GM21515 (cell line): ENCODE measurements around the gene ARHGAP25.

ENCODE experiments used
- ATAC-seq: cut with Tn5 transposase; IDR thresholded peaks from one replicate; pipeline ENCODE4 v1.9.1; 2021; ENCODE audit not compliant: unreplicated experiment

The ARHGAP25 gene

DNA sequence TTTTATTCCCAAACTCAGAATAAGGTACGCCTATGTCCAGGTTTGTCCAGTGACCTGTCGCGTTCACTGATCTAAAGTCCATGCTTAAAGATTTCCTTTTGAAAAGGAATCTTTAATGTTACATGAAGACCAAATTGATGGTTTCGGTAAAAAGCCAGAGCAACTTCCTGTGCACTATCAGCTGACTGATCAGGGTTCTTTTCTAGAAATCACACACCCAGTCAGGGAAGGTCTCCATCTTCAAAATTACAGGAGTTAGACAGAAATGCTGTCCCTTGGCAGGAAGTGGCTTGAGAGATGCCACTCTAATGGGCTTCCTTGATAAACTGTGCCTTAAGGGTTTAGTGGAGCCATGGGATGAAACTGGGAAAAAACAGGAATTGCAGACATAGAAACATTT is 14.7 kb upstream of the ARHGAP25 start:
- ATAC-seq, result no peak

DNA sequence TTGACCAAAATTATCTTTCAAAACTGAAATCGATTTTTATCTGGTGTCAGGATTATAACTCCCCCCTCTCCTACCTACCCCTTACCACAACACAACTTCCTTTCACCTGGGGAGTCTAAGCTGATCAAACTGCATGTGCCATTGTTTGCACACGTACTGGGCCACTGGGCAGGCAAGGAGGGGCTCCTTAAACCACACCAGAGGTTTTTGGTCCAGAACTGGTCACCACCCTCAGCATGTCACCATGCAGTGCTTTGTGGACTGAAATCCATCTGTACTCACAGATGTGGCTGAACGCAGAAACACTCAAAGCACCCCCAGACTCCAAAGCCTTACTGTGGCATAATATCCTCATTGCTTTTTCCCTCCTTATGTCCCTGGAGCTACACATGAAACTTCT is 13.9 kb upstream of the ARHGAP25 start:
- ATAC-seq, result no peak

DNA sequence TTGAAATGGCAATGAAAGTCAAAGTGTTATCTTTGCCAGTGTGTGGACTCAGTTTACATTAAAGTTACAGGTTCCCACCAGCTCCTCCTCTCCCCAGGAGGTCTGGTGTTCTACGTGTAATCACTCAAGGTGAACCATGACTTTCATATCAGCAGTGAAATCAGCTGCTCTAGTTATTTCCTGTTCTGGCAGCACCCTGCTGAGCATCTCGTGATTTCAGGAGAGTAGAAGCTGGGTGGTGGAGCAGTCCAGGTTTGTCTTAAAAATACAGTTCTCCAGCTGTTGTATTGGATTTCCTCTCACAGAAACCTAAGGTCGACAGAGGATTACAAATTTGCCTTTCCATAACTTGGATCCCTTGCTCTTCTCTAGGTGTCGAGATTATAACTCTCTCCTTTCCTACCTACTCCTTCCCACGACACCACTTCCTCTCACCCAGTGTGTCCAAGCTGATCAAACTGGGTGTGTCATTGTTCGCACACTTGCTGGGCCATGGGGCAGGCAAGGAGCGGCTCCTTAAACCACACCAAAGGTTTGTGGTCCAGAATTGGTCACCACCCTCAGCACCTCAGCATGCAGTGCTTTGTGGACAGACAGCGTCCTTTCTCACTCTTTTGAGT is 13.0 kb upstream of the ARHGAP25 start:
- ATAC-seq, result peak; percentile 69

DNA sequence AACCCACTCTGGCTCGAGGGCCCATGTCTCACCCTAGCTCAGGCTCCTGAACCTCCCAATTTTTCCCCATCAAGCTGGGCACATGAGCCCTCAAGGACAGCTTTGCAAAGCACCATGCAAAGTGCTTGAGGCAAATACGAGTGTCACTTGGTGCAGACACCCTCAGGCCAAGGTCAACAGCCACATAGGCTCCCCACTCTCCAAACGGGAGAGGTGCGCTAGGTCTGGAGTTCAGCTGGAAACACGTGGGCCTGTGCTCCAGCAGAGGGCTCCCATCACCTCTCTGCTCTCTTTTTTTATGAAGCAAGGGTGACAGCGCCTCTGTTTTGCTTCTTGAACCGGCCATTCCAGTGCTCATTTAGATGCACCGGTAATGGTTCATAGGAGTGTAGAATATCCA is 11.9 kb upstream of the ARHGAP25 start:
- no peak for ATAC-seq

DNA sequence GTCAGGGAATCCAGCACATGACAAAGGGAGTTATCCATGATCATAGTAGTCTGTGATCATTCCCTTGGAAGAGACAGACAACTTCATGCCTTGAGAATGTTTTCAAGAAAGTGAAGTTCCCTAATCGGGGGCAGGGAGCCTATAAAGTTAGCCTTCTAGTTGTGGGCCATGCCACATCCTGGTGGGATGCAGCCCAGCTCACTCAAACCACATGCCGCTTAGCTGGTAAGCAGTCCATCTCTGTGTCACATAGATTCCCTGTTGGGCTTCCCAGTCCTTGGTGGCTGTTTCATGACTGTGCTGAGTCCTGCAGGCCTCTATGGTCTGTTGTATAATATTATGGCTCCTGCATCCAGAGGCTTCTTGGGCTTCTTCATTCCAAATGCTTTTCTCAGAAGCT is 11.4 kb upstream of the ARHGAP25 start:
- ATAC-seq, result no peak

DNA sequence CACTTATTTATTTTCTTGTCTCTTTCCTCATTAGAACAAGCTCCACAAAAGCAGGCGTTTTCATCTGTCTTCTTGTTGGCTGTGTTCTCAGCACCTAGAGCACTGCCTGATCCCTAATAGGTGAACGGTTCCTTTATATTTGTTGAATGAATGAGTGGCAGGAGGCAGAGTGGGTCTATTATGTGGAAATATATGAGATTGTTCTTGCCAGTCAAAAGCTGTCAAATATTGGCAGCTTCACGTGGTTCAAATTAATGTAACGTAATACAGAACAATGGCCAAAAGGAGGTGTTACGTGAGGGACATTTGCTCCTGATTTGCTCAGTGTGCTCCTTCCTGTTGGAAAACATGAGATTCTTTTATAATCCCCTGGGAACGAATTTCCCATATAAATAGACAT is 8.5 kb upstream of the ARHGAP25 start:
- ATAC-seq, result no peak

DNA sequence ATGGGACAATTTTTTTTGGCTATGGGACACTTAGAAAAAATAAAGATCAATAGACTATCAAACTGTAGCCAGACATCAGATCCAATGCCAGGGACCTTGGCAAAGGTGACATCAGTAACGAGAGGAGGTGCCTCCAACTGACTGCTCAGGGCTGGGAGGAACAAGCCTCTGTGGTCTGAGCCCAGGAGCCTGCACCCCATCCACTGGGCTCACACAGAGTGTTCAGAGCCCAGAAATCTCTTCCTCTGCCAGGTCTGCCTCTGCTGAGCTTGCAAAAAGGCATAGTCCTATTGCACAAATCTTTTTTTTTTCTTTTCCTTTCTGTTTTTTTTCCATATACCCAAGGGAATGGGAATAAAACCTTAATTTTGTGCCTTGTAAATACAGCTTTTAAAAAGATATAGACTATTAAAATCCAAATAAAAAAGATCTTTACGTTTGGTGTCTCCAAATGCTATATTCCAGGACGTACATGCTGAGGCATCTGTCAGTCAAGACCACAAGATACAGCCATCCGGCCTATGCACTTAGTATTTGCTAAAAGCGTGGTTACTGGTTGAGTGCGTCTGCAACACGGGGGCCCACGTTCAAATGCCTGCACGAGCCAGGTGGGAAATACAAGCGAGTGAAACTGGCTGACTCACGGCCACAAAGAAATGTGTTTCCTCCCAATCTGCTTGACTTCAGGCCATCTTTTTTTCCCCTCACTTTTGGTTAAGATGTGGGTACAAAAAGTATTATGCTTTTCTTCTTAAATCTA is 7.8 kb upstream of the ARHGAP25 start:
- peak; percentile 91 for ATAC-seq

DNA sequence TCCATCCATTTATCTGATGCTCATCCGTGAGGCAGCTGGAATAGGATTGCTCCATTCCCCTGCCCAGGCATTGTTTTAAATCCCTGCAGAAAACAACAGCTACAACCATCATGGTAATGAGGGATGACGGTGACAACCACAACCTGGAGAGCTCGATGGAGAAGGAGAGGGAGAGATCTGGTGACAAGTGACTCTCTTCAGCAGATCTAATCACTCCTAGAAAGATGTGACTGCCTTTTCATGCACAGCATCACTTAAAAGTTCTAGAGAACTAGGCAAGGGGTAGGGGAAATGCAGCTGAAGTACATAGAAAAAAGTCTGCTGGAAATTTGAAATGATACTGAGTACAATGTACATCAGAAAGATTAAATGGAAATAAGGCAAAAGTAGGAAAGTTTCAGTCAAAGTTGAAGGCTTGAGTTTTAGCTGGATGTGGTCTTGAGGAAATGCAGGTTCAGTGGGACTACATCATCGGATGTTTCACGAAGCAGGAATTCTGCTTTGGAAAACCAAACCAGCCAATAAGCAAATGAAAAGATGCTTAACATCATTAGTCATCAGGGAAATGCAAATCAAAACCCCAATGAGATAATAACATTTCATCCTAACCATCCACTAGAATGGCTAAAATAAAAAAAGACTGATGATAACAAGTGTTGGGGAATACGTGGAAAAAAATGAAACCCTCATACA is 6.8 kb upstream of the ARHGAP25 start:
- ATAC-seq, result no peak

DNA sequence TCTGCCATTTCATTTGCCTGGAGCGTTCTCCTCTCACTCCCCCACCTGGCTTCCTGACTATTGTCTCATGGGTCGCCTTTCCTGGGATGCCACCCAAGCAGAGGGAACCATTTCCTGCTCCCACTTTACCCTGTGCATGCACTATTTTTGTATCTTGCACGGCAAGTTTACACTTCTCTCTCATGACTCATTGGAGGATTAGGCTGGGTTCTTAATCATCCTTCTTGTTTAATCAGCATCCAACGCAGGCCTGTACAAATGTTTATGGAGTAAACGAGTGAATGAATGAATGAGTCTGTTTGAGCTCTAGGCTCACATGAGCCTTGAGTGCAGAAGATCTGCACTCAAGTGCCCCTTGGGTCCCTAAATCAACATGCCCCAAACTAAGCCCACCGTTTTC is 3.8 kb upstream of the ARHGAP25 start:
- ATAC-seq, result no peak

DNA sequence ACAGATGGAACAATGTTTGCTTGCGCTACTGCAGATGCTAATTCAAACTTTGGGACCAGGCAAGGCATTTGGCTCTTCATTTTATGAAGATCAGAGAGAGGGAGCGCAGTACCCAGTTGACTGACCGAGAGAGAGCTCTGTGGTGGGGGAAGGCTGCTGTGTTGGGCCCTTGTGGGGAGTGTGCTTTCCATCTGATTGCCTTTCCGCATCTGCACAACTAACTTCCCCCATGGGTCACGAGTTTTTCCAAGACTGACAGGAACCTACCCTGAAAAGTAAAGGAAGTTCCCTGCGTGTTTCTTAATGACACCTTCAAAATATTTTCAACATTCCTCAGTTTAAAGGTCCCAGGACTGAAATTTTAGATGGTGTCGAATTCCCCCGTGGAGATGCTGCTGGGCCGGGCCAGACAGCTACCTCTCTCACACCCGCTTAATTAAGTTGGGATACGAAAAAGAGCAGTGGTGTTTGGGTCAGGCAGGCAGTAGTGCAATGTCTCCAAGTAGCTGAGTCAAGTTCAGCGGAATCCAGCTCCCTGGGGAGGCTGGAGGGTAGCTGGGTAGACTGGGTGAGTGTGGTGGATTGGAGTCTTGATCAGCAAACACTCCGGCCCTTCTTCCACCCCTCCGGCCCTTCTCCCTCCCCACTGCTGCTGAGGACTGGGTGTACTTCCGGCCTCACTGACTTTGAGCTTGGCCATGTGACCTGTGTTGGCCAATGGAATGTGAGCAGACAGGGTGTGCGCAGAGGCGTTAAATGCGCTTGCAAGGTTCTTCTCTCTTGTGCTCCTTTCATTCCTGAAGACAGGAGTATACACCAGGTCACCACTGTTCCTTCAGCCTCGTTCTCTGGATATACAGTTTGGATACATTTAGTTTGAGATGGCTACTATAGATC is 2.3 kb upstream of the ARHGAP25 start:
- no peak for ATAC-seq

DNA sequence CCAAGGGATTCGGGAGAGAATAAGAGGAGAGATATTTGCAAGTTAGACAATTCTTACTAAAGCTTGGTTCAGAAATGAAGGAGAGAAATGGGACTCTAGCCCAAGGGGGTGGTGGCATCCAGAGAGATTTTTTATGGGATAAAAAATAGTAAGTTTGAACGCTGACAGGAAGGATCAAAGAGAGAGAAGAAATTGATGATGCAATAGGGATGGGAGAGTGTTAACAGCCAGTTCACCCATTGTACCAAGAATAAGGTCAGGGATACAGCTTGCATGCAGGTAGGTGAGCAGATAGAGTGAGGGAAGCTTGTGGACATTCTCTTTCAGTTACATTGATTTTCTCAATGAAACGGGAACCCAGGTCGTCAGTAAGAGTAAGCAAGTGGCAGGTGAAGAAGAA is 1.2 kb upstream of the ARHGAP25 start:
- ATAC-seq, result no peak

DNA sequence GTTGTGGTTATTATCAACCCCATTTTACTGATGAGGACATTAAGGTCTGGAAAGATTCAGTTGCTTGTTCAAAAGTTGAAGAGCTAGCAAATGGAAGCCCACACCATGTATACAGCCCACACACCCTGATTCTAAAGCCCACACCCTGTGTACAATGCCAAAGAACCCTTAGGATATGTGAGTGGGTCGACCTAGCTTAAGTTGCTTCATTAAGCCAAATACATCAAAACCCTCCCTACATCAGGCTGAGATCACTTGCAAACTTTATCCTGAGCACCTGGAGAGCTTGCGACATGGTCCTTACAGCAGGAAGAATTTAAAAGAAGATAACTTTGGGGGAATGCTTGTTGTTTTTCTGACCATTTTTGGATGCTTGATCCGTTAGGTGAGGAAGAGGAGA is 435 bp upstream of the ARHGAP25 start:
- no peak for ATAC-seq

DNA sequence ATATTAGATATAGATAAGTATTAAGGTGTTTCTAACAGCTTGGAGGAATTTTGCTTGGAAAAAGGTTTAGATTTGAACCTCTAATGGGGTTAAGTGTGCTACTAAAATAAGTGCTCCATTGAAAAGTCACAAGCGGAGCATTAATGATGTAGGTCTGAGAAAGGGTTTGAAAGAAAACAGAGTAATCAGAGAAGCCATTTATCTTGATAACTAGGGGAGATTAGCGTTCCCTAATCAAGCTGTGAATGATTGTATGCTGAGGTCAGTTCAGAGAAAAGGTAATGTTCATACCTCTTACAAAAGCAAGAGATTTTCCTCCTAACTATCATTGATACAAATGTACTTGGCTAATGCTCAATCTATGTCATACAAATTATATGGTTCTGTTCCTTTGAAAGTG is 1.5 kb downstream of the ARHGAP25 start:
- ATAC-seq, result no peak

DNA sequence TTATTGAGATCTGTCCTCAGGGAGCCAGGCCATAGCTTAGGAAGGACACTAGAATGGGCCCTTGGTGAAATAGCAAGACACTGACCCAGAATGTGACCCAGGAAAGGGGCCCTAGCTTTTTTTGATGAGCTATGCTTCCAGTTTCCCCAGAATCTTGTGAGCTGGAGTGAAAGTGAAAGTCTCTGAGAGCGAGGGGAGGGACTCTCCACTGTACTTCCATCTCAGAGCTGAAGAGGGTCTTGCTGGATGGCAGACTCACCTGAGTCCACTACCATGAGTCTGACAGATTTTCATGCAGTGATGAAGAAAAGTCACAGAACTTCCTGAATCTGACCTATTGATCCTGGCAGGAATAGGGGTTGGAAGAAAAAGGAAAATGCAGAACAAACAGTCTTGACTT is 3.1 kb downstream of the ARHGAP25 start:
- ATAC-seq, result no peak

DNA sequence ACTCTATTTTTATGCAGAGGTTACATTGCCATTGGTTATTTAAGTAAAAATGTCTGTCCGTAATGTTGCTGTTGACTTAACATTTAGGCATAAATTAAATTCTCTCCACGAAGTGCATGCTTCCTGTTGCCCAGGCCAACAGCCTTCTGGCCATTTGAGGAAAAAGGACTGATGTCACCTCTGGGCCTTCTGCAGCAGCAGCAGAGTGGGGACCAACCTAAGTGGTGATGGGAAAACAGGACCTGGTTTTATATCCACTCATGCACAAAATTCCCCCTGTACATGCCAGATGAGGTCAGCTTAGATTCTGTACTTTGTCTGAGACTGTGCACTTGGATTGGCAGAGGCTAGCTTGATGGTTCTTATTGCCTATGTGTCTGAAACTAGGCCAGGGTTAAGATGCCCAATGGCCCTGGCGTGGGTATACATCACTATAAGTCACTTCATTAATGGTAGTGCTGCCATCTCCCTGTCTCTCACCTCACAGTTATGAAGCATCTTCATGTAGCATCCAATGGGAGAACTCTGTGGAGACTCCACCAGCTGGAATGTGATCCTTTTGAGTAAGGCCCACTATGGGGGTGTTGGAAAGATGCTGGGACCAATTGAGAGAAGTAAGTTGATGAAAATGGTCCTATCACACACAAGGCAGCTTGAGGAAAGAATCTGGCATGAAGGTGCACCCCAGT is 4.4 kb downstream of the ARHGAP25 start:
- no peak for ATAC-seq

DNA sequence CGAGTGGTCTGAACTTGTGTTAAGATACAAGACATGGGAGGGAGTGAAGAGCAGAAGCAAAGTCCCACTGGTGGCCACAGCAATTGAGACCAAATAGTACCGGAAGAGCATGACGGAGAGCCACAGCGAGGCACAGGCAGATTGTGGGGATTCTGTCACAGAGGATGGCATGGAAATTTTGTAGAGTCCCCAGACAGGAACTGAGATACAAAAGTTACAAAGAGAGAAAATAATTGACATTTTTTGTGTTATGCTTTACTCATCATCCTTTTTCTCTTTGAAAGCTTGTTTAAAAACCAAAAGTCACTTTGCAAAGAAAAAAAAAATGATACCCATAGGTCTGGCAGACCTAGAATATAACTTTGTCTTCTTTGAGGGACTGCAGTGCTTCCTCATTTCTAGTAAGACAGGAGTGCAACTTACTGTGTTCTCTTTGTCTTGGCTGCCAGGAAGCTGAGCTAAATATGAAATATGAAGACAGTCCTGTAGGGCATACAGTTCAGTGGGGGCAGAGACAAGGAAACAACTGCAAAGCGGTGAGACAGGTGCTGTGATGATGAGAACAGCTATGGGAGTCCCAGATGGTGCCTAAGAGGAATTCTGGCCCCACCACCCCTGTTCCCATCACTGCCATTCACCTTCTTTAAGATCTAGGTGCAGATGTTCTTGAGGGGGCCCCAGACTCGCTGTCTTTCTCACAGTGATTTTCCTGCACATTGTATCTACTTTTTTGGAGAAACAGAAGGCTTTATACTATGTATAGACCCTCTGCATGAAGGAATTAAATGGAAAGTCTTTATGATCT is 5.2 kb downstream of the ARHGAP25 start:
- no peak for ATAC-seq

DNA sequence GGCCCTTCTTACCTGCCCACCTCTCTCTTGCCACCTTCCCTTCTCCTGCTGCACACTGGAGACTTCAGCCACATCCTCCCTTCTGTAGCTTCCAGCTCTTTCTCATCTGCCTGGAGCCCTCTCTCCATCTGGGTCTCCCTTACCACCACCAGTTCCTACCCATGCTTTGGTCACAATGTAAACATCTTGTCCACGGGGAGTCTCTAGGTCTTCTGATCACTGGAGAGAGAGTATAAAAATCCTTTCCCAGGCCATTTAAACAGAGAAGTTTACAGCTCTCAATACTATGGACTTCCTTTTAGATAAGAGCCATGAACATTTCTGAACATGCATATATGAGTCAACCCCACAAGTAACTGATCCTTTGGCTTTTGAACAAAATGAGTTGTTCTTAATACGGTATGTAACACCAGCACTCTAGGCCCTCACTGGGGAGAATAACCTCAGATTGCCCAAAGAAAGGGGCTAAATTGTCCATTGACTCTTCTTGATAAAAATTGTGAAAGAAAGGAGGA is 5.8 kb downstream of the ARHGAP25 start:
- no peak for ATAC-seq

DNA sequence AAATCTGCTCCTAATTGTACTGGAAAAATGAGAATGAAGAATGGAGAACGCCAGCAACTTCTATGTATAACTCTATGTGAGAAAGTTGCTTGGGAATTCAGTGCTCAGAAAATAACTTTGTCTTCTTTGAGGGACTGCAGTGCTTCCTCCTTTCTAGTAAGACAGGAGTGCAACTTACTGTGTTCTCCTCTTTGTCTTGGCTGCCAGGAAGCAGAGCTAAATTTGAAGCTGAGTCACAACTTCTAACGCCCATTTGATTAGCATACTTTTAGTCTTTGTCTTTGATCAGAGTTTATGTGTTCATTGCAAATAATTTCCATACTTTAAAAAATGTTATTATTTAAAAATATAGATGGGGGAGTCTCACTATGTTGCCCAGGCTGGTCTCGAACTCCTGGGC is 6.6 kb downstream of the ARHGAP25 start:
- ATAC-seq, result no peak

DNA sequence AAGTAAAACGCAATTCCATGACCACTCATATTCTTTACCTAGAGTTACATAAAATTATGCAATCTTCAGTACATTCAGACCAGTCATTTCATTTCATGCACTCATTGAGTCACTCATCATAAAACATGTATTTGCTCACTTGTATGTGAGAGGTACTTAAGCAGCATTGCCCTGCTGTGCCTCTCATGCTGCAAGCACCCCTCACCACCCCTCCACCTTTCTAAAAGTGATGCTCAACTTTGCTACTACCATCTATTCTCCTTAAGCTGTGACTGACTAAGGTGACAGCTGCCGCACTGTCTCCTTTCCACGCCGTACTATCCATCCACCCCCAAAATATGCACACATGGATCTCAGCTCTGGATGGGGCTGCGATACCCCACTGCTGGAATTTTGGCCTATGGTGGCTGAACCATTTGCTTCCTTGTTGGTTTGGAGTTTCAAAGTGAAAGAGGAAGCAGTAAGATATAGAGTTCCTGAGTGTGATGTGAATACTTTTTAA is 7.2 kb downstream of the ARHGAP25 start:
- ATAC-seq, result no peak
